H9 (cell line): ENCODE data around the gene MYH11. TPM values are rescaled to one million over a fixed set of nuclear protein-coding genes. Genes with fewer than 3 reads are reported as not detected.

ENCODE experiments used
- DNase-seq: peaks from one replicate; pipeline ENCODE4 v3.0.0-alpha.2; 2017
- H2AFZ ChIP-seq: one replicate; pipeline ENCODE4 v1.6.1; 2013; ENCODE audit warnings: mild to moderate bottlenecking, low read length, control low read depth, moderate library complexity
- H2AK5ac ChIP-seq: 2 replicates; pipeline ENCODE4 v1.6.1; 2013; ENCODE audit warnings: low read length, control low read depth, mixed read lengths; ENCODE audit not compliant: insufficient read length
- H2BK120ac ChIP-seq: one replicate; pipeline ENCODE4 v1.6.1; 2013; ENCODE audit warnings: low read depth, mild to moderate bottlenecking, low read length, control low read depth, inconsistent platforms; ENCODE audit not compliant: poor library complexity, severe bottlenecking
- H2BK12ac ChIP-seq: 2 replicates; pipeline ENCODE4 v1.6.1; 2013; ENCODE audit warnings: low read length, control low read depth, mixed read lengths, low read depth; ENCODE audit not compliant: insufficient read length
- H2BK15ac ChIP-seq: 2 replicates; pipeline ENCODE4 v1.6.1; 2013; ENCODE audit warnings: low read depth, low read length, control low read depth
- H2BK20ac ChIP-seq: one replicate; pipeline ENCODE4 v1.6.1; 2013; ENCODE audit warnings: low read depth, mild to moderate bottlenecking, low read length, control low read depth, inconsistent platforms; ENCODE audit not compliant: poor library complexity, severe bottlenecking
- H2BK5ac ChIP-seq: 2 replicates; pipeline ENCODE4 v1.6.1; 2013; ENCODE audit warnings: low read length, control low read depth, mixed read lengths; ENCODE audit not compliant: insufficient read length
- H3K14ac ChIP-seq: 2 replicates; pipeline ENCODE4 v1.6.1; 2013; ENCODE audit warnings: low read length, control low read depth; ENCODE audit not compliant: insufficient read depth
- H3K18ac ChIP-seq: 2 replicates; pipeline ENCODE4 v1.6.1; 2013; ENCODE audit warnings: low read depth, mild to moderate bottlenecking, mixed read lengths, low read length, control low read depth; ENCODE audit not compliant: insufficient read length
- H3K23ac ChIP-seq: 2 replicates; pipeline ENCODE4 v1.6.1; 2013; ENCODE audit warnings: low read length, control low read depth, mixed read lengths, low read depth; ENCODE audit not compliant: insufficient read length
- H3K23me2 ChIP-seq: 2 replicates; pipeline ENCODE4 v1.6.1; 2013; ENCODE audit warnings: low read depth, mild to moderate bottlenecking, mixed read lengths, low read length, control low read depth; ENCODE audit not compliant: insufficient read length, poor library complexity, severe bottlenecking
- H3K27ac ChIP-seq: 2 replicates; pipeline ENCODE4 v1.5.1; 2013; ENCODE audit warnings: low read length, control low read depth, mixed read lengths, low read depth; ENCODE audit not compliant: insufficient read length
- H3K27me3 ChIP-seq: 2 replicates; pipeline ENCODE4 v1.6.1; 2013; ENCODE audit warnings: low read length, control low read depth, inconsistent platforms; ENCODE audit not compliant: insufficient read depth
- H3K4ac ChIP-seq: 2 replicates; pipeline ENCODE4 v1.6.1; 2013; ENCODE audit warnings: low read depth, mild to moderate bottlenecking, control low read depth, inconsistent platforms, low read length, moderate library complexity
- H3K4me1 ChIP-seq: 2 replicates; pipeline ENCODE4 v1.6.1; 2013; ENCODE audit warnings: low read length, control low read depth, inconsistent platforms; ENCODE audit not compliant: insufficient read depth
- H3K4me2 ChIP-seq: 2 replicates; pipeline ENCODE4 v1.6.1; 2013; ENCODE audit warnings: low read length, control low read depth, mixed read lengths; ENCODE audit not compliant: insufficient read length, insufficient read depth
- H3K56ac ChIP-seq: 2 replicates; pipeline ENCODE4 v1.6.1; 2013; ENCODE audit warnings: low read depth, mild to moderate bottlenecking, mixed read lengths, low read length, control low read depth; ENCODE audit not compliant: insufficient read length
- H3K79me1 ChIP-seq: 2 replicates; pipeline ENCODE4 v1.6.1; 2013; ENCODE audit warnings: low read depth, mild to moderate bottlenecking, moderate library complexity, low read length, control low read depth, inconsistent platforms; ENCODE audit not compliant: insufficient read depth, poor library complexity, severe bottlenecking
- H3K79me2 ChIP-seq: 2 replicates; pipeline ENCODE4 v1.6.1; 2013; ENCODE audit warnings: low read length, control low read depth, inconsistent platforms; ENCODE audit not compliant: insufficient read depth
- H3K9ac ChIP-seq: 2 replicates; pipeline ENCODE4 v1.6.1; 2013; ENCODE audit warnings: low read length, control low read depth, mixed read lengths; ENCODE audit not compliant: insufficient read length; ENCODE audit errors: extremely low read depth
- H3K9me3 ChIP-seq: one replicate; pipeline ENCODE4 v1.6.1; 2013; ENCODE audit warnings: low read depth, low read length, inconsistent platforms; ENCODE audit not compliant: control insufficient read depth
- H3T11ph ChIP-seq: one replicate; pipeline ENCODE4 v1.6.1; 2013; ENCODE audit warnings: mild to moderate bottlenecking, low read length, control low read depth, inconsistent platforms
- H4K20me1 ChIP-seq: one replicate; pipeline ENCODE4 v1.6.1; 2013; ENCODE audit not compliant: control insufficient read depth, insufficient read length, insufficient read depth
- H4K5ac ChIP-seq: 2 replicates; pipeline ENCODE4 v1.6.1; 2013; ENCODE audit warnings: low read depth, mild to moderate bottlenecking, mixed read lengths, low read length, control low read depth; ENCODE audit not compliant: insufficient read length
- H4K8ac ChIP-seq: replicated peaks from 2 replicates; pipeline ENCODE4 v1.6.1; 2013; ENCODE audit warnings: low read length, control low read depth, mixed read lengths, low read depth; ENCODE audit not compliant: insufficient read length
- H4K91ac ChIP-seq: 2 replicates; pipeline ENCODE4 v1.6.1; 2013; ENCODE audit warnings: low read depth, mild to moderate bottlenecking, moderate library complexity, mixed read lengths, low read length, control low read depth; ENCODE audit not compliant: insufficient read length
- H3K27ac Mint-ChIP-seq, 3 experiments: 2 replicates in 2 of 3; 3 replicates in 1 of 3; pipeline ENCODE4 v1.8.0; 2020 to 2021; ENCODE audit warnings: mixed read lengths in 3 of 3, mild to moderate bottlenecking in 1 of 3, moderate library complexity in 1 of 3
- H3K27me3 Mint-ChIP-seq: 2 replicates; pipeline ENCODE4 v1.8.0; 2021; ENCODE audit warnings: low read depth, mild to moderate bottlenecking, moderate library complexity, mixed read lengths
- H3K36me3 Mint-ChIP-seq, 3 experiments: 2 replicates in 2 of 3; 3 replicates in 1 of 3; pipeline ENCODE4 v1.8.0; 2020 to 2021; ENCODE audit warnings: low read depth in 3 of 3, mixed read lengths in 3 of 3; ENCODE audit not compliant: insufficient read depth in 1 of 3
- H3K4me1 Mint-ChIP-seq, 2 experiments: 2 replicates each; pipeline ENCODE4 v1.8.0; 2020; ENCODE audit warnings: mixed read lengths in 2 of 2
- H3K4me3 Mint-ChIP-seq, 2 experiments: 2 replicates in 1 of 2; 3 replicates in 1 of 2; pipeline ENCODE4 v1.8.0; 2020 to 2021; ENCODE audit warnings: mild to moderate bottlenecking in 2 of 2, mixed read lengths in 2 of 2, moderate library complexity in 1 of 2
- H3K9me3 Mint-ChIP-seq, 2 experiments: 2 replicates in 1 of 2; 3 replicates in 1 of 2; pipeline ENCODE4 v1.8.0; 2020; ENCODE audit warnings: mild to moderate bottlenecking in 2 of 2, mixed read lengths in 2 of 2, moderate library complexity in 1 of 2
- WGBS: extraction: QIAGEN DNeasy Blood & Tissue Kit; methylation state at CpG from one replicate; pipeline ENCODE4 v1.1.7; 2013; ENCODE audit warnings: missing lambda C conversion rate, low lambda C conversion rate, mixed read lengths; ENCODE audit not compliant: insufficient read length; ENCODE audit errors: extremely low coverage; 5-methylcytosine and 5-hydroxymethylcytosine counted together
- total RNA-seq: library from RNA; stranded (reverse); gene quantifications from 2 replicates; pipeline ENCODE4 v1.2.1, GENCODE V29; 2021
- TF ChIP-seq, protein P1 (sequence below): fragments of 200-600 bp; sonication (generic); conservative IDR thresholded peaks from 3 replicates; pipeline ENCODE4 v1.8.0; 2021; ENCODE audit warnings: antibody characterized with exemption, mild to moderate bottlenecking

The MYH11 gene
- total RNA-seq, 1 experiment from 2014 or later, result 0.42 TPM

DNA sequence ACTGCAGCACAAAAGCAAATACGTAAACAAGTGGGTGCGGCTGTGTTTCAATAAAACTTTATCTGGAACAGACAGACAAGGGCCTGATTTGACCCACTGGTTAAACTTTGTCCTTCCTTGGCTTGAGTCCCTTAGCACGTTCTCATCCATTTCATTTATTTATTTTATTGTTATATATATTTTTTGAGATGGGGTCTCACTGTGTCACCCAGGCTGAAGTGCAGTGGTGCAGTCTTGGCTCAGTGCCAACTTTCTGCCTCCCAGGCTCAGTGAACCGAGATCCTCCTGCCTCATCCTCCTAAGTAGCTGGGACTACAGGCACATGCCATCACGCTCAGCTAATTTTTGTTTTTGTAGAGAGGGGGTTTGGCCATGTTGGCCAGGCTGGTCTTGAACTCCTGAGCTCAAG lies 64.3 kb downstream of the MYH11 start:
- Histone ChIP-seq H2BK5ac (no peak overlapping the region), H2BK15ac (no peak overlapping the region), H3T11ph (no peak overlapping the region), H3K79me2 (no peaks in the 10 kb centered on the region), H2BK120ac (no peak overlapping the region), H2AK5ac (no peak overlapping the region), H3K9me3 (no peaks in the 10 kb centered on the region), H3K18ac (no peak overlapping the region), H3K27ac (no peak overlapping the region), H3K23ac (no peak overlapping the region), H4K8ac (no peak overlapping the region), H3K4me2 (no peak overlapping the region), H3K56ac (no peak overlapping the region), H3K23me2 (no peaks in the 10 kb centered on the region), H3K14ac (no peak overlapping the region), H2BK12ac (no peak overlapping the region), H3K4me1 (no peaks in the 10 kb centered on the region), H3K4ac (no peak overlapping the region), H4K20me1 (no peaks in the 10 kb centered on the region), H4K5ac (no peak overlapping the region), H3K9ac (no peak overlapping the region), H2BK20ac (no peak overlapping the region), H3K79me1 (no peaks in the 10 kb centered on the region), H3K27me3 (no peaks in the 10 kb centered on the region), H2AFZ (no peak overlapping the region), H4K91ac (no peak overlapping the region)
- Mint-ChIP-seq H3K4me1 (peaks cover 6 to 7% of the 10 kb centered on the region in 2 experiments), H3K27ac (no peak overlapping the region), H3K9me3 (peaks cover 8 to 13% of the 10 kb centered on the region in 2 experiments; a peak in 4 of 5 replicates), H3K4me3 (no peak overlapping the region), H3K36me3 (peaks cover 0 to 5% (median 0%) of the 10 kb centered on the region in 3 experiments; a peak in 2 of 7 replicates), H3K27me3 (peaks cover 2% of the 10 kb centered on the region)
- TF ChIP-seq, protein P1, sequence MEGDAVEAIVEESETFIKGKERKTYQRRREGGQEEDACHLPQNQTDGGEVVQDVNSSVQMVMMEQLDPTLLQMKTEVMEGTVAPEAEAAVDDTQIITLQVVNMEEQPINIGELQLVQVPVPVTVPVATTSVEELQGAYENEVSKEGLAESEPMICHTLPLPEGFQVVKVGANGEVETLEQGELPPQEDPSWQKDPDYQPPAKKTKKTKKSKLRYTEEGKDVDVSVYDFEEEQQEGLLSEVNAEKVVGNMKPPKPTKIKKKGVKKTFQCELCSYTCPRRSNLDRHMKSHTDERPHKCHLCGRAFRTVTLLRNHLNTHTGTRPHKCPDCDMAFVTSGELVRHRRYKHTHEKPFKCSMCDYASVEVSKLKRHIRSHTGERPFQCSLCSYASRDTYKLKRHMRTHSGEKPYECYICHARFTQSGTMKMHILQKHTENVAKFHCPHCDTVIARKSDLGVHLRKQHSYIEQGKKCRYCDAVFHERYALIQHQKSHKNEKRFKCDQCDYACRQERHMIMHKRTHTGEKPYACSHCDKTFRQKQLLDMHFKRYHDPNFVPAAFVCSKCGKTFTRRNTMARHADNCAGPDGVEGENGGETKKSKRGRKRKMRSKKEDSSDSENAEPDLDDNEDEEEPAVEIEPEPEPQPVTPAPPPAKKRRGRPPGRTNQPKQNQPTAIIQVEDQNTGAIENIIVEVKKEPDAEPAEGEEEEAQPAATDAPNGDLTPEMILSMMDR, result no peak
- DNase-seq, result no peak
- no CpG with 5 or more reads among the region's 5 CpGs for WGBS
